ENCODE measurements around the gene GREB1L.

The GREB1L gene

DNA sequence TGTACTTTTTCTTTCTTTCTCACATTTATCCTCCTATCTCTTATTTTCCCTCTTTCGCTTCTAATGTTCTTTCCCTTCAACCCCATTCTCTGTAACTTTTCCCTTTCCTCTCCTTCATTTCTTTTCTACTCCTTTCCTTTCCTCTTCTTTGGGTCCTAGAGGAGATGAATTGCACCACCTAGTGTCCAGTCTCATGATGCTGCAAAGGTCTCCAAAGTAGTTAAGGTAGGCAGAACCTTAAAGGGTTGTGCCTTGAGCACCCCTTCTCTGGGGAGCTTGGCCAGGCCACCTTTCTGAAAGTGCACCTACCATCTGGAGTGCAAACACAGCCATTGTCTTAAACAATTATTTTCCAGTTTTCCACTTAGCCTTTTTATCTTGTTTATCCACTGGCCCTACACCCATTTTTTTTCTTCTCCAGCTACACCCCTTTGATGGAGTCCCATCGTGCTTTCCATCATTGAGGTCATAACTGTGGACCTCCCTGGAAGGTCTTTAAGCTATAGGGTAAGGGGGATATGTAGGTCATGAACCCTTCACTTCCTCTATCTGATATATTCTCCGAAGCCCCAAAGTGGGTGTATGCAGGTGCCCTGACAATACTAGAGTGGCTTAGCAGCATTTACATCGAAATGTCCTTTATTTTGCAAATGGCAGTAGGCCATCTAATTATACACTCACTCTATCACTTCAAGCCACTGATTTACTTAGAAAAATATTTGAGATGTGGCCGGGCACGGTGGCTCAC, 202.6 kb downstream of the GREB1L start:
- Histone ChIP-seq H3K27me3 (ENCODE audit: insufficient read depth, low read depth, severe bottlenecking) (no peaks in the 10 kb centered on the region), H3K4me3 (ENCODE audit: low read depth, low read length) (no peak overlapping the region), H3K27ac (no peak overlapping the region), H3K9me3 (ENCODE audit: severe bottlenecking) (no peaks in the 10 kb centered on the region), H3K36me3 (no peaks in the 10 kb centered on the region)
- peak; percentile 34 for DNase-seq
- TF ChIP-seq, protein P1, sequence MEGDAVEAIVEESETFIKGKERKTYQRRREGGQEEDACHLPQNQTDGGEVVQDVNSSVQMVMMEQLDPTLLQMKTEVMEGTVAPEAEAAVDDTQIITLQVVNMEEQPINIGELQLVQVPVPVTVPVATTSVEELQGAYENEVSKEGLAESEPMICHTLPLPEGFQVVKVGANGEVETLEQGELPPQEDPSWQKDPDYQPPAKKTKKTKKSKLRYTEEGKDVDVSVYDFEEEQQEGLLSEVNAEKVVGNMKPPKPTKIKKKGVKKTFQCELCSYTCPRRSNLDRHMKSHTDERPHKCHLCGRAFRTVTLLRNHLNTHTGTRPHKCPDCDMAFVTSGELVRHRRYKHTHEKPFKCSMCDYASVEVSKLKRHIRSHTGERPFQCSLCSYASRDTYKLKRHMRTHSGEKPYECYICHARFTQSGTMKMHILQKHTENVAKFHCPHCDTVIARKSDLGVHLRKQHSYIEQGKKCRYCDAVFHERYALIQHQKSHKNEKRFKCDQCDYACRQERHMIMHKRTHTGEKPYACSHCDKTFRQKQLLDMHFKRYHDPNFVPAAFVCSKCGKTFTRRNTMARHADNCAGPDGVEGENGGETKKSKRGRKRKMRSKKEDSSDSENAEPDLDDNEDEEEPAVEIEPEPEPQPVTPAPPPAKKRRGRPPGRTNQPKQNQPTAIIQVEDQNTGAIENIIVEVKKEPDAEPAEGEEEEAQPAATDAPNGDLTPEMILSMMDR (IDR thresholded peaks at IDR 0.05; ENCODE audit: low read depth, low read length): peak; percentile 66

- Histone ChIP-seq H3K27me3 (ENCODE audit: insufficient read depth, low read depth, severe bottlenecking) (no peaks in the 10 kb centered on the region), H3K9me3 (ENCODE audit: severe bottlenecking) (no peaks in the 10 kb centered on the region), H3K36me3 (no peaks in the 10 kb centered on the region), H3K27ac (no peak overlapping the region), H3K4me3 (ENCODE audit: low read depth, low read length) (no peak overlapping the region)
- DNase-seq: no peak
- TF ChIP-seq, protein P1 (IDR thresholded peaks at IDR 0.05; ENCODE audit: low read depth, low read length): no peak
Observed at GRCh38 chr18:21448299-21448698, 206.3 kb downstream of the GREB1L start.

DNA sequence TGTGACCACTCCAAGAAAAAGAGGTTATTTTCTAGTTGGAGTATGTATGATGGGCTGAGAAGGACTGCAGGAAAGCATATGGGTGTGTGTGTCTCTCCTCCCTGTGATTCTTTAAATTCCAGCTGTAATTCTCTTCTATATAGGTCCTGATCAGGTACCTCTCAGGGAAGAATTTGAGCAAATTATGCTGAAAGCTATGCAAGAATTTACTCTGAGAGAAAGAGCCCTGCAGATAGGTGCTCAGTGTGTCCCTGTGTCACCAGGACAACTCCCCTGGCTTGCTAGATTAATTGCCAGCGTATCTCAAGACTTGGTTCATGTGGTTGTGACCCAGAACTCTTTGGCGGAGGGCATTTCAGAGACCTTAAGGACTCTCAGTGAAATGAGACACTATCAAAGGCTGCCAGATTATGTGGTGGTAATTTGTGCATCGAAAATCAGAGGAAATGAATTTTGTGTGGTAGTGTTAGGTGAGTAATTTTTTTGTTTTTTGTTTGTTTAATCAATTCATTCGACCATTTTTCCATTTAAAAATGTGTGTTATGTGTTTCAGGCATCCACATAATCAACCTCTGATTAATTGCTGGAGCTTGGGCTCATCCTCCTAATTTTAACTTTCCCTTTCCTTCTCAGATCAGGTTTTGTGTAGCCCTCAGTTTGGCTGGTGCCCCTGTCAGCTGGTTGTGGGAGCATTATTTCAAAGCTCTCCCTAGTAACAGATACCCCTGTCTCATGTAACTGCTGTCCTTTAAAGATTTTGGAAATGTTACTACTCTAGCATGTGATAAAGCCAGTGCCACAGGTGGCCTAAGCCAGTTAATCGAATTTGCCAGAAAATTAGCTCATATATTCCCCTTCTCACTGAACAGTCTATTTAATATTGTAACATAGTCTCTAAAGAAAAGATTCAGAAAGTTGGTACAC, 207.6 kb downstream of the GREB1L start:
- DNase-seq: no peak
- TF ChIP-seq, protein P1 (IDR thresholded peaks at IDR 0.05; ENCODE audit: low read depth, low read length): no peak
- Histone ChIP-seq H3K4me3 (ENCODE audit: low read depth, low read length) (no peak overlapping the region), H3K36me3 (no peaks in the 10 kb centered on the region), H3K9me3 (ENCODE audit: severe bottlenecking) (no peaks in the 10 kb centered on the region), H3K27me3 (ENCODE audit: insufficient read depth, low read depth, severe bottlenecking) (no peaks in the 10 kb centered on the region), H3K27ac (no peak overlapping the region)

DNA sequence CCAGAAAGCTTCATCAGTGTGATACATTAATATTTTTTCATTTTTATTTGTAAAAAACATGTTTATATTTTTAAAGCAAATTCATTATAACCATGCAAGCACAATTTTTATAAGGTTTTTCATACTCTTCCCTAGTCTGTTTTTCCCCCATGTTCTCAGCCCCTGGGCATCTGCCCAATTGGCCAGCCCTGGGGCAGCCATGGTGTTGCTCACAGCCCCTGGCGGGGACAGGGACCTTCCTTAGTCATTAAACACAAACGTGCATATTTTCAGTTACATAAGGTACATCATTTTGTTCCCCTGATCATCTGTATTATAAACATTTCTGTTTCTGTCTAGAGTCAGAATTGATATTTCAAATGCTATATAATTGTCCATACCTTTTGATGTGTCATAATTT, 208.5 kb downstream of the GREB1L start:
- TF ChIP-seq, protein P1 (IDR thresholded peaks at IDR 0.05; ENCODE audit: low read depth, low read length): no peak
- Histone ChIP-seq H3K27me3 (ENCODE audit: insufficient read depth, low read depth, severe bottlenecking) (no peaks in the 10 kb centered on the region), H3K4me3 (ENCODE audit: low read depth, low read length) (no peak overlapping the region), H3K9me3 (ENCODE audit: severe bottlenecking) (no peaks in the 10 kb centered on the region), H3K27ac (no peak overlapping the region), H3K36me3 (no peaks in the 10 kb centered on the region)
- no peak for DNase-seq

DNA sequence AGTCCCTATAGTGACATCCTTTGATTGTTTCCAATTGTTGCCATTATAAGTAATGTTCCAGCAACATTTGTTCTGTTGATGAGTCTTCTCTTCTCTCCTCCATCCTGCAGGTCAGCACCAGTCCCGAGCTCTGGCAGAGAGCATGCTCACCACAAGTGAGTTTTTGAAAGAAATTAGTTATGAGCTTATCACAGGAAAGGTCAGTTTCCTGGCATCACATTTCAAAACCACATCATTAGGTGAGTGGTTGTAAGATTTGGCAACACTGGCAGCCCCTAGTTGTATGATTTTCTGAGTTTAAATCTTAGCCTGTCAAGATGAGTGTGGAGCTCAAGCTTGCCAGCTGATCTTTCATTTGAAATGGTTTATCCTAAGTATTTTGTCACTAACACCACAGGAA, 208.9 kb downstream of the GREB1L start:
- TF ChIP-seq, protein P1 (IDR thresholded peaks at IDR 0.05; ENCODE audit: low read depth, low read length): no peak
- Histone ChIP-seq H3K4me3 (ENCODE audit: low read depth, low read length) (no peak overlapping the region), H3K9me3 (ENCODE audit: severe bottlenecking) (no peaks in the 10 kb centered on the region), H3K36me3 (no peaks in the 10 kb centered on the region), H3K27me3 (ENCODE audit: insufficient read depth, low read depth, severe bottlenecking) (no peaks in the 10 kb centered on the region), H3K27ac (no peak overlapping the region)
- DNase-seq: no peak
